HL-60 (cell line): ENCODE results near the gene EIF4A3.

Experiments
- POLR2AphosphoS5 ChIP-seq: IDR thresholded peaks from 2 replicates; pipeline ENCODE4 v1.6.1; 2012; ENCODE audit warnings: low read depth
- TF ChIP-seq, protein P1 (sequence below): IDR thresholded peaks from one replicate; pipeline ENCODE4 v1.5.1; 2011; ENCODE audit warnings: low read length, control low read depth, inconsistent platforms; ENCODE audit not compliant: insufficient read depth
- TF ChIP-seq, protein P2 (sequence below): IDR thresholded peaks from 2 replicates; pipeline ENCODE4 v1.6.1; 2012; ENCODE audit warnings: low read depth; ENCODE audit not compliant: insufficient replicate concordance

DNA sequence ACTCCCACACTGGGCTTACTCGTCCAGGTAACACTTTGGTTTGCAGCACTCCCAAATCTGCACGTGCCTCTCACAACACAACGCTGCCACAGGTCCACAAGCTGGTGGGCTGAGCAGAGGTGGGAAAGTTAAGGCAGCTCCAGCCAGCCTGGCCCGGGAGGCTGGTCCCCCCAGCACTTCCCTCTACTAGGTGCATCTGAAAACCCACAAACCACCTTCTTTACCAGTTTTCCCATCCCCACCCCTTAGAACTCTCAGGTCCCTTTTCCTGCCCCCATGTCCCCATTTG is 46.9 kb downstream of the EIF4A3 start:
- TF ChIP-seq, protein P1, sequence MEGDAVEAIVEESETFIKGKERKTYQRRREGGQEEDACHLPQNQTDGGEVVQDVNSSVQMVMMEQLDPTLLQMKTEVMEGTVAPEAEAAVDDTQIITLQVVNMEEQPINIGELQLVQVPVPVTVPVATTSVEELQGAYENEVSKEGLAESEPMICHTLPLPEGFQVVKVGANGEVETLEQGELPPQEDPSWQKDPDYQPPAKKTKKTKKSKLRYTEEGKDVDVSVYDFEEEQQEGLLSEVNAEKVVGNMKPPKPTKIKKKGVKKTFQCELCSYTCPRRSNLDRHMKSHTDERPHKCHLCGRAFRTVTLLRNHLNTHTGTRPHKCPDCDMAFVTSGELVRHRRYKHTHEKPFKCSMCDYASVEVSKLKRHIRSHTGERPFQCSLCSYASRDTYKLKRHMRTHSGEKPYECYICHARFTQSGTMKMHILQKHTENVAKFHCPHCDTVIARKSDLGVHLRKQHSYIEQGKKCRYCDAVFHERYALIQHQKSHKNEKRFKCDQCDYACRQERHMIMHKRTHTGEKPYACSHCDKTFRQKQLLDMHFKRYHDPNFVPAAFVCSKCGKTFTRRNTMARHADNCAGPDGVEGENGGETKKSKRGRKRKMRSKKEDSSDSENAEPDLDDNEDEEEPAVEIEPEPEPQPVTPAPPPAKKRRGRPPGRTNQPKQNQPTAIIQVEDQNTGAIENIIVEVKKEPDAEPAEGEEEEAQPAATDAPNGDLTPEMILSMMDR = no peak
- TF ChIP-seq POLR2AphosphoS5 = no peak
- TF ChIP-seq, protein P2, sequence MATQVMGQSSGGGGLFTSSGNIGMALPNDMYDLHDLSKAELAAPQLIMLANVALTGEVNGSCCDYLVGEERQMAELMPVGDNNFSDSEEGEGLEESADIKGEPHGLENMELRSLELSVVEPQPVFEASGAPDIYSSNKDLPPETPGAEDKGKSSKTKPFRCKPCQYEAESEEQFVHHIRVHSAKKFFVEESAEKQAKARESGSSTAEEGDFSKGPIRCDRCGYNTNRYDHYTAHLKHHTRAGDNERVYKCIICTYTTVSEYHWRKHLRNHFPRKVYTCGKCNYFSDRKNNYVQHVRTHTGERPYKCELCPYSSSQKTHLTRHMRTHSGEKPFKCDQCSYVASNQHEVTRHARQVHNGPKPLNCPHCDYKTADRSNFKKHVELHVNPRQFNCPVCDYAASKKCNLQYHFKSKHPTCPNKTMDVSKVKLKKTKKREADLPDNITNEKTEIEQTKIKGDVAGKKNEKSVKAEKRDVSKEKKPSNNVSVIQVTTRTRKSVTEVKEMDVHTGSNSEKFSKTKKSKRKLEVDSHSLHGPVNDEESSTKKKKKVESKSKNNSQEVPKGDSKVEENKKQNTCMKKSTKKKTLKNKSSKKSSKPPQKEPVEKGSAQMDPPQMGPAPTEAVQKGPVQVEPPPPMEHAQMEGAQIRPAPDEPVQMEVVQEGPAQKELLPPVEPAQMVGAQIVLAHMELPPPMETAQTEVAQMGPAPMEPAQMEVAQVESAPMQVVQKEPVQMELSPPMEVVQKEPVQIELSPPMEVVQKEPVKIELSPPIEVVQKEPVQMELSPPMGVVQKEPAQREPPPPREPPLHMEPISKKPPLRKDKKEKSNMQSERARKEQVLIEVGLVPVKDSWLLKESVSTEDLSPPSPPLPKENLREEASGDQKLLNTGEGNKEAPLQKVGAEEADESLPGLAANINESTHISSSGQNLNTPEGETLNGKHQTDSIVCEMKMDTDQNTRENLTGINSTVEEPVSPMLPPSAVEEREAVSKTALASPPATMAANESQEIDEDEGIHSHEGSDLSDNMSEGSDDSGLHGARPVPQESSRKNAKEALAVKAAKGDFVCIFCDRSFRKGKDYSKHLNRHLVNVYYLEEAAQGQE = no peak
